ENCODE data around the gene PRDM9. TPM values are rescaled to one million over a fixed set of nuclear protein-coding genes. Genes with fewer than 3 reads are reported as not detected.

PRDM9 gene
- polyA plus RNA-seq, 1 donor, result not detected

- no peak for DNase-seq
These were observed 21.3 kb downstream of the PRDM9 start for GRCh38 chr5:23528677-23529076.

GRCh38 chr5:23530571-23530970 lies 23.2 kb downstream of the PRDM9 start:
- DNase-seq, result no peak

- DNase-seq, result no peak
These were observed 63.6 kb downstream of the PRDM9 start for GRCh38 chr5:23571059-23571458.

Data from hindlimb muscle (tissue), 1 donor.